Karpas-422 (cell line): ENCODE measurements around the gene ENTPD6. TPM values are rescaled to one million over a fixed set of nuclear protein-coding genes. Genes with fewer than 3 reads are reported as not detected.

Experiments
- DNase-seq: peaks from one replicate; pipeline ENCODE4 v3.0.0-alpha.2; 2015
- H2AFZ ChIP-seq: fragments of 200-600 bp; sonication (generic); 2 replicates; pipeline ENCODE4 v1.6.1; 2014; ENCODE audit warnings: antibody characterized with exemption, low read length, mixed read lengths
- H3K27ac ChIP-seq: fragments of 200-600 bp; sonication (generic); 2 replicates; pipeline ENCODE4 v1.5.1; 2014; ENCODE audit warnings: mild to moderate bottlenecking, low read length, moderate library complexity
- H3K27me3 ChIP-seq: fragments of 200-600 bp; sonication (generic); 2 replicates; pipeline ENCODE4 v1.6.1; 2014; ENCODE audit warnings: low read length, mixed read lengths
- H3K36me3 ChIP-seq: fragments of 200-600 bp; sonication (generic); 2 replicates; pipeline ENCODE4 v1.6.1; 2014; ENCODE audit warnings: low read length, mixed read lengths; ENCODE audit not compliant: insufficient read depth
- H3K4me1 ChIP-seq: fragments of 200-600 bp; sonication (generic); 2 replicates; pipeline ENCODE4 v1.6.1; 2014; ENCODE audit warnings: mild to moderate bottlenecking, low read length, mixed read lengths
- H3K4me2 ChIP-seq: fragments of 200-600 bp; sonication (generic); 2 replicates; pipeline ENCODE4 v1.6.1; 2014; ENCODE audit warnings: low read length, low read depth, mild to moderate bottlenecking; ENCODE audit not compliant: poor library complexity, severe bottlenecking
- H3K4me3 ChIP-seq: fragments of 200-600 bp; sonication (generic); 2 replicates; pipeline ENCODE4 v1.5.1; 2014; ENCODE audit warnings: mild to moderate bottlenecking, antibody characterized with exemption, low read length, mixed read lengths
- H3K79me2 ChIP-seq: fragments of 200-600 bp; sonication (generic); 2 replicates; pipeline ENCODE4 v1.6.1; 2014; ENCODE audit warnings: mild to moderate bottlenecking, low read length, mixed read lengths
- H3K9ac ChIP-seq: fragments of 200-600 bp; sonication (generic); 2 replicates; pipeline ENCODE4 v1.6.0; 2014; ENCODE audit warnings: low read length
- H3K9me2 ChIP-seq: fragments of 200-600 bp; sonication (generic), shearing (Covaris generic); replicated peaks from 2 replicates; pipeline ENCODE4 v1.6.0; 2014; ENCODE audit warnings: mild to moderate bottlenecking, low read length, moderate library complexity; ENCODE audit not compliant: insufficient read depth
- H3K9me3 ChIP-seq: fragments of 300-700, 200-600 bp; sonication (generic); 2 replicates; pipeline ENCODE4 v1.6.1; 2014; ENCODE audit warnings: low read length, mixed read lengths
- H4K20me1 ChIP-seq: fragments of 200-600 bp; sonication (generic); 2 replicates; pipeline ENCODE4 v1.6.1; 2014; ENCODE audit warnings: mild to moderate bottlenecking, antibody characterized with exemption, low read length, low read depth; ENCODE audit not compliant: insufficient read depth
- total RNA-seq: library from RNA; depleted of rRNA; stranded (reverse); fragments of >200 nt; shearing (Covaris generic); gene quantifications from 2 replicates; pipeline ENCODE4 v1.2.3, GENCODE V29; 2014; ENCODE audit warnings: low replicate concordance

Gene ENTPD6
- total RNA-seq, 1 experiment from 2014 or later: 100 TPM

GRCh38 chr20:25220810-25221591 lies 25.5 kb downstream of the ENTPD6 start:
- Histone ChIP-seq H2AFZ (no peak overlapping the region), H3K4me1 (peaks cover 70% of the 10 kb centered on the region), H3K27me3 (no peaks in the 10 kb centered on the region), H4K20me1 (no peaks in the 10 kb centered on the region), H3K4me3 (no peak overlapping the region), H3K9me2 (no peaks in the 10 kb centered on the region), H3K27ac (peak overlapping the region; percentile 97), H3K36me3 (peaks cover 30% of the 10 kb centered on the region; the same call in 1 of the 2 replicates), H3K4me2 (peak overlapping the region; percentile 67), H3K9me3 (no peaks in the 10 kb centered on the region), H3K79me2 (no peaks in the 10 kb centered on the region), H3K9ac (peak overlapping the region; percentile 72)
- no peak for DNase-seq

DNA sequence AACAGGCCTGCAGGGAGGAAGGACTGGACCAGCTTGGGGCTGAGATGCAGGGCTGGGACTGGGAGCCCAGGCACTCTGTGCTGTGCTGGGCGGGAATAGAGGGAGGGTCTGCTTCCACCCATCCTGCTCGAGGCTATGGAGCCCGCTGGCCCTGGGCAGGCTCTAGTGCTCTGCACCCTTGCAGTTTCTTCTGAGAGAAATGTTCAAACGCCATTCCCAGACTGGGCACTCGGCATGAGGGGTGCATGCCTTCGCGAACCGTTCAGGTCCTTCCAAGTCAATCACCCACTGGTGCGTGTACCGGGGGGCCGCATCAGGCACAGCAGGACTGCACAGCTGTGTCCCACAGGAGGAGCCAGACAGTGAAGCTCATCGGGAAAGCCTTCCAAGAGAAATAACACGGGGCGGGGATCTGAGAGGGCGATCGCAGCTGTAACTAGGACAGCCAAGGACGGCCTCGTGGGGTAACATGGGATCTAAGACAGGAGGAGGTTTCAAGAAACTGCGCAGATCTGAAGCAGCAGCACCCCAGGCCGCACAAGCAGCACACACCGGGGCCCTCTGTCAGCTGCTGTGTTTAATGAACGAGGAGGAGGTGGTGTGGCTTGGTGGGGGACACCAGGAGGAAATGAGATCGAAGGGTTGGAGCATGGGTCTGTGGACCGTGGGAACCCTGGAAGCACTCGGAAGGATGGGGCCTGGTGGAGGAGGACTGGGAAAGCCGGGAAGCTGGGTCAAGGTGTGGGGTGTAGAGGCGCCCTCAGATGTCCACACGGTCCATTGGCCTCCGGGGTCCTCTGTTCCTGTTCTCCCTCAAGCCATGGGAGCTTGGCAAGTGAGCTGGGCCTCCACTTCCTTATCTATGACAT lies 26.3 kb downstream of the ENTPD6 start:
- H4K20me1 ChIP-seq: no peaks in the 10 kb centered on the region
- H3K36me3 ChIP-seq: peaks cover 30% of the 10 kb centered on the region; the same call in 1 of the 2 replicates
- H3K4me2 ChIP-seq: peak overlapping the region; percentile 67
- no peak overlapping the region for H2AFZ ChIP-seq
- H3K9me2 ChIP-seq: no peaks in the 10 kb centered on the region
- H3K4me1 ChIP-seq: peaks cover 77% of the 10 kb centered on the region
- DNase-seq: no peak
- no peaks in the 10 kb centered on the region for H3K27me3 ChIP-seq
- H3K79me2 ChIP-seq: no peaks in the 10 kb centered on the region
- H3K27ac ChIP-seq: peak overlapping the region; percentile 97
- peak overlapping the region; percentile 72 for H3K9ac ChIP-seq
- peak overlapping the region; percentile 34; the same call in 1 of the 2 replicates for H3K4me3 ChIP-seq
- no peaks in the 10 kb centered on the region for H3K9me3 ChIP-seq

GRCh38 chr20:25222461-25223178 lies 27.1 kb downstream of the ENTPD6 start:
- no peaks in the 10 kb centered on the region for H3K9me2 ChIP-seq
- peak overlapping the region; percentile 72 for H3K9ac ChIP-seq
- no peaks in the 10 kb centered on the region for H3K79me2 ChIP-seq
- peak; percentile 92 for DNase-seq
- H3K4me1 ChIP-seq: peaks cover 85% of the 10 kb centered on the region
- H4K20me1 ChIP-seq: no peaks in the 10 kb centered on the region
- no peaks in the 10 kb centered on the region for H3K9me3 ChIP-seq
- H3K27ac ChIP-seq: peak overlapping the region; percentile 97
- H3K36me3 ChIP-seq: peaks cover 28% of the 10 kb centered on the region; the same call in 1 of the 2 replicates
- peak overlapping the region; percentile 34; the same call in 1 of the 2 replicates for H3K4me3 ChIP-seq
- no peaks in the 10 kb centered on the region for H3K27me3 ChIP-seq
- peak overlapping the region; percentile 67 for H3K4me2 ChIP-seq
- H2AFZ ChIP-seq: no peak overlapping the region

GRCh38 chr20:25223179-25223661 lies 27.7 kb downstream of the ENTPD6 start:
- H3K27ac ChIP-seq: peak overlapping the region; percentile 97
- H3K9me2 ChIP-seq: no peaks in the 10 kb centered on the region
- DNase-seq: peak; percentile 96
- H3K4me2 ChIP-seq: peak overlapping the region; percentile 67
- no peaks in the 10 kb centered on the region for H4K20me1 ChIP-seq
- no peaks in the 10 kb centered on the region for H3K79me2 ChIP-seq
- H3K4me3 ChIP-seq: peak overlapping the region; percentile 13; the same call in 1 of the 2 replicates
- no peaks in the 10 kb centered on the region for H3K27me3 ChIP-seq
- H2AFZ ChIP-seq: no peak overlapping the region
- peaks cover 90% of the 10 kb centered on the region for H3K4me1 ChIP-seq
- no peaks in the 10 kb centered on the region for H3K9me3 ChIP-seq
- H3K36me3 ChIP-seq: peaks cover 28% of the 10 kb centered on the region; the same call in 1 of the 2 replicates
- H3K9ac ChIP-seq: peak overlapping the region; percentile 72

- H3K36me3 ChIP-seq: peaks cover 25% of the 10 kb centered on the region; the same call in 1 of the 2 replicates
- H3K4me2 ChIP-seq: peak overlapping the region; percentile 67
- H3K9ac ChIP-seq: peak overlapping the region; percentile 72
These were observed 28.5 kb downstream of the ENTPD6 start for GRCh38 chr20:25223765-25224720.

DNA sequence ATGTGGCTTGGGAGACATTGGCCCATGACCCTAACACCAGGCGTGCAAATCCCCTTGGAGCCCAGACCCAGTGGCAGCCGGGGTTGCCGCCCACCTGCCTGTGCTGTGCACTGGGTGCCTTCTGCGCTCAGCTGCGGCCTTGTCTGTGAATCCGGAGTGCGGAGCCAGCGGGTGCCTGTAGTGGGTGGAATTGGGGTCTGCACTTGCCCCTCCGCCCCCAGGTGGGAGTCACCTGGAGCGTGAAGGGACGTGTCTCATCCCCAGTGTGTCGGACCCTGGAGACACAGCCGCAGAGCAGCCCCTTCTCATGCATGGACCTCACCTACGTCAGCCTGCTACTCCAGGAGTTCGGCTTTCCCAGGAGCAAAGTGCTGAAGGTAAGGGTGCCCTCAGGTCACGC lies 29.4 kb downstream of the ENTPD6 start:
- DNase-seq: no peak
- Histone ChIP-seq H3K36me3 (peaks cover 17% of the 10 kb centered on the region; the same call in 1 of the 2 replicates), H3K27ac (peak overlapping the region; percentile 97), H3K79me2 (no peaks in the 10 kb centered on the region), H3K4me2 (peak overlapping the region; percentile 67), H3K27me3 (no peaks in the 10 kb centered on the region), H2AFZ (no peak overlapping the region), H3K9ac (peak overlapping the region; percentile 72; the same call in 1 of the 2 replicates), H3K9me3 (no peaks in the 10 kb centered on the region), H3K4me1 (peaks cover 97% of the 10 kb centered on the region), H3K9me2 (no peaks in the 10 kb centered on the region), H3K4me3 (no peak overlapping the region), H4K20me1 (no peaks in the 10 kb centered on the region)

More at GRCh38 chr20:25223765-25224720, 28.5 kb downstream of the ENTPD6 start:
- H2AFZ ChIP-seq: no peak overlapping the region
- H3K4me1 ChIP-seq: peaks cover 97% of the 10 kb centered on the region
- no peaks in the 10 kb centered on the region for H3K9me2 ChIP-seq
- H3K79me2 ChIP-seq: no peaks in the 10 kb centered on the region
- H3K9me3 ChIP-seq: no peaks in the 10 kb centered on the region
- peak overlapping the region; percentile 97 for H3K27ac ChIP-seq
- H3K4me3 ChIP-seq: peak overlapping the region; percentile 13; the same call in 1 of the 2 replicates
- peak; percentile 52 for DNase-seq
- H3K27me3 ChIP-seq: no peaks in the 10 kb centered on the region
- no peaks in the 10 kb centered on the region for H4K20me1 ChIP-seq
